ENCODE measurements around the gene MLXIP.

DNA sequence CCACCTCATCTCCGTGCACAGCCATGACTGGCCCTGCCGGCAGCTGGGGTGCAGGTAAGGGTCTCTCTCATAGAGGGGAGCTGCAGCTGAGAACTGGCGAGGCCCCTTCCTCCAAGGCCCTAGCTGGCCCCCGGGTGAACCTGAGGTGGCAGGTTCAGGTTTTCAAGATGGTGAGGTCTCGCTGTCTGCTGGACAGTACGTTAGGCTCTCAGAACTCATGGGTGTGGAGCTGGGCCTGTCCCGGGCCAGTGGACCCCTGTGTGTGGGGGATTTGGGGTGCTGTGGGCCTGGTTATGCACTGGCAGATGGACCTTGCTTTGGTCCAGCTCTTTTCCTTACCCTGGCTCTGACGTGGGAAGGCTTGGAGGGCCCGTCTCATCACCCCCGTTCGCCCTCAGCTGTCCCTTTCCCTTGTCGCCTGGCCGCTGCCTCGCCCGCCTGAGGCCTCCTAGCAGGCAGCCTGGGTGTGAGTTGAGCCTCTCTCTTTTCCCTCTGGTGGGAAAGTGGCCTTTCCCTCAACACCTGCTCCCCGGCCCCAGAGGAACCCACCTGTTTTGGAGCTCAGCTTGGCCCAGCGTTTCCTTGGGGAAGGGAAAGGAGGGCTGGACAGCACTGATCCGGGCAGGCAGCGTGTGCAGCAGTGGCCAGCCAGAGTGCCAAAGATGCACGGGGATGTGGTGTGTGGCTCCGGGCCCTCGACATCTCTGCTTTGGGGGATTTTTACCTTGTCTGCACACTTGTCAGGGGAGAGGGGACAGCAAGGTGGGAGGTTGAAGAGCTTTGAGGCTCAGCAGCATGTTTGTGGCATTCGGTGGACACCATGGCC lies 67.2 kb downstream of the MLXIP start:
- TF ChIP-seq, protein P1, sequence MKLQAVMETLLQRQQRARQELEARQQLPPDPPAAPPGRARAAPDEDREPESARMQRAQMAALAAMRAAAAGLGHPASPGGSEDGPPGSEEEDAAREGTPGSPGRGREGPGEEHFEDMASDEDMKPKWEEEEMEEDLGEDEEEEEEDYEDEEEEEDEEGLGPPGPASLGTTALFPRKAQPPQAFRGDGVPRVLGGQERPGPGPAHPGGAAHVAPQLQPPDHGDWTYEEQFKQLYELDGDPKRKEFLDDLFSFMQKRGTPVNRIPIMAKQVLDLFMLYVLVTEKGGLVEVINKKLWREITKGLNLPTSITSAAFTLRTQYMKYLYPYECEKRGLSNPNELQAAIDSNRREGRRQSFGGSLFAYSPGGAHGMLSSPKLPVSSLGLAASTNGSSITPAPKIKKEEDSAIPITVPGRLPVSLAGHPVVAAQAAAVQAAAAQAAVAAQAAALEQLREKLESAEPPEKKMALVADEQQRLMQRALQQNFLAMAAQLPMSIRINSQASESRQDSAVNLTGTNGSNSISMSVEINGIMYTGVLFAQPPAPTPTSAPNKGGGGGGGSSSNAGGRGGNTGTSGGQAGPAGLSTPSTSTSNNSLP (IDR thresholded peaks at IDR 0.05; ENCODE audit: borderline replicate concordance, low read depth, low read length) = no peak
- TF ChIP-seq HINFP (tag; conservative IDR thresholded peaks at IDR 0.05; ENCODE audit: low read depth) (no peak), HNRNPLL (IDR thresholded peaks at IDR 0.05; ENCODE audit: low read depth, low read length, poor library complexity, severe bottlenecking) (no peak), CTCF (IDR thresholded peaks at IDR 0.05 in 2 of 3, conservative IDR thresholded peaks at IDR 0.05 in 1 of 3; ENCODE audit: insufficient read depth in 2 of 3, low read depth in 1 of 3, low read length in 3 of 3) (no peak), FOS (IDR thresholded peaks at IDR 0.05; ENCODE audit: extremely low read depth, insufficient read length) (no peak), ZNF121 (CRISPR knock-in tag; conservative IDR thresholded peaks at IDR 0.05) (no peak), RFX7 (CRISPR knock-in tag; IDR thresholded peaks at IDR 0.05) (no peak), GMEB1 (CRISPR knock-in tag; IDR thresholded peaks at IDR 0.05) (no peak), SPI1 (IDR thresholded peaks at IDR 0.05; ENCODE audit: borderline replicate concordance, low read depth, low read length) (no peak), PCBP2 (IDR thresholded peaks at IDR 0.05; ENCODE audit: low read depth, low read length, poor library complexity, severe bottlenecking) (no peak)
- TF ChIP-seq, protein P2, sequence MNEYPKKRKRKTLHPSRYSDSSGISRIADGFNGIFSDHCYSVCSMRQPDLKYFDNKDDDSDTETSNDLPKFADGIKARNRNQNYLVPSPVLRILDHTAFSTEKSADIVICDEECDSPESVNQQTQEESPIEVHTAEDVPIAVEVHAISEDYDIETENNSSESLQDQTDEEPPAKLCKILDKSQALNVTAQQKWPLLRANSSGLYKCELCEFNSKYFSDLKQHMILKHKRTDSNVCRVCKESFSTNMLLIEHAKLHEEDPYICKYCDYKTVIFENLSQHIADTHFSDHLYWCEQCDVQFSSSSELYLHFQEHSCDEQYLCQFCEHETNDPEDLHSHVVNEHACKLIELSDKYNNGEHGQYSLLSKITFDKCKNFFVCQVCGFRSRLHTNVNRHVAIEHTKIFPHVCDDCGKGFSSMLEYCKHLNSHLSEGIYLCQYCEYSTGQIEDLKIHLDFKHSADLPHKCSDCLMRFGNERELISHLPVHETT (CRISPR knock-in tag; conservative IDR thresholded peaks at IDR 0.05 in 1 of 2, IDR thresholded peaks at IDR 0.05 in 1 of 2) = no peak

All from K562 (cell line).